HG03460 (cell line): ENCODE data around the gene COL8A1.
"Not testable (repeated sequence)": the region's sequence is repeated elsewhere in the genome, so short reads cannot be mapped to it uniquely, and the experiment has no call there.

Experiments used
- ATAC-seq: cut with Tn5 transposase; IDR thresholded peaks from one replicate; pipeline ENCODE4 v1.9.1; 2021; ENCODE audit not compliant: unreplicated experiment

COL8A1 gene

DNA sequence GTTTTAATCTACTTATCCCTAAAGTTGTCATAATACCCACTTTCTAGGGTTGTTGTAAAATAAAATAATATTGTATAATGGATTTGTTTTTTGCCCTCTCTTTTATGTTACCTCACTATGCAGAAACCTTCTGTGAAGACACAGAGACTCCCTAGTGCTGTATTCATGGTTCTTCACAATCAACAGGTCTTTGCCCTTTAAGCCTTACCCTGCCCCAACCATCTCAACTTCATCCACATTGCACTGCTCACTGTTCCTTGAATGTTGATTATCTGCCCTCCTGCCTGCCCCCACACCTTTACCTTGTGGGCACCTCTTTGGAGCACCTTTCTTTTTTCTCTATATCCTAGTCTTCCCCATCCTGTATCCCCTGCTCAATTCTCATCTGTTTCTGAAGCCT is 200.4 kb downstream of the COL8A1 start:
- no peak for ATAC-seq

DNA sequence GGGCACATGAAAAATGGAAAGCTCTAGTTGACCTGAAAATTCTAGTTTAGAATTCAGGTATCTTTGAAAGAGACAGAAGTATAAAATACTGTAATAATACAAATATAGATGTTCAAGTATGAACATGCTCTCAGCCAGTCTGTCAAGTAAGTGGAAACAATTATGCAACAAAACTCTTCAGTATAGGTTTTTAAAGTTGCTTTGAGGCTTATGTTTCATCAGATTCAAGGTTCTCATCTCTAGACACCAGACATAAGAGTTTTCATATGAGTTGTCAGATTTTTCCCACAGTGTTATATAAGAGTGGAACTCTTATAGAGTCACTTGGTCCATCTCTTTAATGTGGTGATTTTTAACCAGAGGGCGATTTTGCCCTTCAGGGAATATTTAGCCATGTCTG is 201.2 kb downstream of the COL8A1 start:
- no peak for ATAC-seq

DNA sequence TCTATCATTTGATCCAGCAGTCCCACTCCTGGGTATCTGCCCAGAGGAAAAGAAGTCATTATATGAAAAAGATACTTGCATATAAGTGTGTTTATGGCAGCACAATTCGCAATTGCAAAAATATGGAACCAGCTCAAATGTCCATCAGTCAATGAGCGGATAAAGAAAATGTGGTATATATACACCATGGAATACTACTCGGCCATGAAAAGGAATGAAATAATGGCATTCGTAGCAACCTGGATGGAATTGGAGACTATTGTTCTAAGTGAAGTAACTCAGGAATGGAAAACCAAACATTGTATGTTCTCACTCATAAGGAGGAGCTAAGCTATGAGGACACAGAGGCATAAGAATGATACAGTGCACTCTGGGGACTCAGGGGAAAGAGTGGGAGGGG is 203.6 kb downstream of the COL8A1 start:
- ATAC-seq = not testable (repeated sequence)

DNA sequence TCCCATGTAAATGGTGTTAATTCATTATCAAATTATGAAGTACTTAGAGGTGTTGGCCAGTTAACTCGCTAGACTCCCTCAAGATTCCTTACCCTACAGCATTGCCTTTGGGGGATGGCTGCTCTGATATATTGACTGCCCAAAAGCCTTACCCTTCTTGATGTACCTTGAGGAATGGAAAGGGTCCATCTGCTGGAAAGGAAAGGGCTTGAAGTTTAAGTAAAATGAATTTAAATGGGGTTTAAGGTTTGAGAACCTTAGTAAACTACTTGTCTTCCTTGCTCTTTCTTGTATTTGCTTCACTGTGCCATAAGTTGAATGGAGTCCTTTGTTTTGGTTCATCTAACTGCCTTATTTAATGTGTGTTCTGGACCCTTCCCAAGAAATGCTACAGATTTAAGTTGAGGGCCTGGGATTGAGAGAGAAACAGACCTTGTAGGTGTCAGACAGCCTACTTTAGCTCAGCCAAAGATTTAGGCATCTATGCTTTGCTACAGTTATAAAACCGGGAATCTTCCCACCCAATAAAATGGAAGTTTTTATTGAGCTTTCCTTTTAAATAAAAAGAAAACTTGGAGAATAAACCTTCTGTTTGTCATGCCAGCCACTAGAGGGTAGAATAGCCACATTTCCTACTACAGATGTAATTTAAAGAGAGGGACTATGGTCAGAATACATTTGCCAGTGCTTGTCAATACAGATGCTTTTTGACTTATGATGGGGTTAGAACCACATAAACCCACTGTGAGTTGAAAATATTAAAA is 204.6 kb downstream of the COL8A1 start:
- no peak for ATAC-seq

DNA sequence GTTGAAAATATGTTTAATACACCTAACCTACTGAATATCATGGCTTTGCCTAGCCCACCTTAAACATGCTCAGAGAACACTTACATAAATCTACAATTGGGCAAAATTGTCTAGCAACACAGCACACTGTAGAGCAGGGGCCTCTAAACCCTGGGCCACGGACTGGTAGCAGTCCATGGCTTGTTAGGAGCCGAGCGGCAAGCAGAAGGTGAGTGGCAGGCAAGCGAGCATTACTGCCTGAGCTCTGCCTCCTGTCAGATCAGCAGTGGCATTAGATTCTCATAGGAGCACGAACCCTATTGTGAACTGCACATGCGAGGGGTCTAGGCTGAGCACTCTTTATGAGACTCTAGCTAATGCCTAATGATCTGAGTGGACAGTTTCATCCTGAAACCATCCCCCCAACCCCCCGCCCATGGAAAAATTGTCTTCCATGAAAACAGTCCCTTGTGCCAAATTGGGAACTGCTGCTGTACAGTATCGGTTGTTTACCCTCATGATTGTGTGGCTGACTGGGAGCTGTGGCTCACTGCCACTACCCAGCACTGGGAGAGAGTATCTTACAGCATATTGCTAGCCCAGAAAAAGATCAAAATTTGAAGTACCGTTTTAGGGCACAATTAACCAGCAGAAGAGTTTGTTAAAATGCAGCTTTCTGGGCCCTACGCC is 205.3 kb downstream of the COL8A1 start:
- no peak for ATAC-seq

DNA sequence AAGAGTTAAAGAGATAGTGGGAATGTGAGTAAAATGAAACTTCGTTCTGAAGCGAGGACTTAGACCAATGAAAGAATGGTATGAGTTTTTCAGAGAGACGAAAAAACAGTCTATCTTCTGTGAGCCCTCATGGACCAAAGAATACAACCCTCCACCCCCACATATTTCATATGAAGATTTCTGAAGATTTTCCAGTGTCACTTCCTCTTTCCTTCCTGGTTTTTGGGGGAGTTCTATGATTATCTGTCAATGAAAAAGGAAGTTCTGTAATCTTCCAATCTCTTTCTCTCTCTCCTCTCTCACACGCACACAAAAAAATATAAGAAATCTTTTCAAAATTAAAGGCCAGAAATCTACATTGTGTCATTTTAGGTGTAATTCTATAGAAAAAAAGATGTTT is 206.9 kb downstream of the COL8A1 start:
- ATAC-seq = no peak

DNA sequence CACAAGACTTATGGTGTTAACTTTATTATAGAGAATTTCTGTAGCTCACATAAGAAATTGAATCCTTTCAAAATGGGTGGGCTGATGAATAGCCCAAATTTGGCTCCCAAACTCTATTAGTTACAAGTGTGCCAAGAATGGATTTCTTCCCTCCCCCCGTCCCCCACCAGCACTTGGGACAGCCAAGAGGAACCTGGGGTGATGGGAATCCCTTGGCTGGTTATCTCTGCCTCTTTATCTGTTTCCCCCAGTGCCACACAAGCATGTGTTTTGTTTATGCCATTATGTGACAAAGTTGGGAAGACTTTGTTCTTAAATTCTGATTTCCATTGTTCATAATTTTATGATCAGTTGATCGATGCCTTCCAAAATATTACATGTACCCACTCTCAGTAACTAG is 207.6 kb downstream of the COL8A1 start:
- ATAC-seq = no peak

DNA sequence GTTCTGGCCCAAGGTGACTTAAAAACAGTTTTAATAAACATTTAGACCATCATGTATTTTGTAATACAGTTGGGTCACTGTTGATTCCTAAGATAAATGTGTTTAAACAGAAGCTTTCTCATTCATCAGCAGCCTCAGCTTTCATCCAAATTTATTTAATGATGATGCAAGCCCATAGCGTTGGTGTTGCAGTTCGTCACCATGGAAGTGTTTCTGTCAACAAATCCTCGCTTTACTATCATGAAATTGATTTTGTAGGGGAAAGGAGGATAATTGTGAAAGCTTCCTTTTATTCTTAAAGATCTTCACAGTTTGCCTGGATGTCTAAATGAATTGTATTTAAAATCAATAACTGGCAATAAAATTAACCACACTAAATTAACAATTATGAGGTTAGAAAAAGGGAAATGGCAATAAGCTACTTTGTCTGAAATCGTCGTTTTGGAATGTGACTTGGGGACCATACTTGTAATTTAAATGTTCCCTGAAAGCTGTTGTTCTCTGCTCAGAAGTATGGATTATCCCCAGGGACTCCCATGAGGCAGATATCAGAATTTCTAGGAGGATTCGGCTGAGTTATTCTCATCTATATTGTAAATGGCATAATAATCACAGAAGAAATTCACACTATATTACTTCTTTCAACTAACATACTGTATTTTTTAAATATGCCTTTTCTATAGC is 208.2 kb downstream of the COL8A1 start:
- ATAC-seq = no peak

DNA sequence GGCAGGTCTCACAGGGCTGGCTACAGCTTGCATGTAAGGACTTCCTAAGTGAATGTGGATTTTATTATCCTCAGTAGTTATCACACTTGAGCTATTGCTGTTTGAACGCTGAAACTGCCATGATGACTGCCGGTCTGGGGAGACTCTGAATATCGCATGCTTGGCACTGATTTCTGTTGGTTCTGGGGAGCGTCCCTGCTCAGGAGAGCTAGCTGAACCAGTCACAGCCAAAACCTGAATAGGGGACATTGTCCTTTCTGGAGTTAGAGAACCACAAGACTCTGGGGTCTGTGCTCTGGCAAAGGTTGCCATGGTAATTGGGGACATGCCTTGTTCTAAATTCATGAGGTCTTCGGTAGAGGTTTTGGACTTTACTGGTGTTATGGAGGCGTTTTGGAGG is 210.0 kb downstream of the COL8A1 start:
- ATAC-seq = no peak
